Left forelimb (tissue), 1 donor: ENCODE measurements around the gene PRKCD.

ENCODE experiments used
- DNase-seq: peaks from one replicate; pipeline ENCODE4 v3.0.0-alpha.2; 2018; ENCODE audit warnings: low spot score

Gene PRKCD

DNA sequence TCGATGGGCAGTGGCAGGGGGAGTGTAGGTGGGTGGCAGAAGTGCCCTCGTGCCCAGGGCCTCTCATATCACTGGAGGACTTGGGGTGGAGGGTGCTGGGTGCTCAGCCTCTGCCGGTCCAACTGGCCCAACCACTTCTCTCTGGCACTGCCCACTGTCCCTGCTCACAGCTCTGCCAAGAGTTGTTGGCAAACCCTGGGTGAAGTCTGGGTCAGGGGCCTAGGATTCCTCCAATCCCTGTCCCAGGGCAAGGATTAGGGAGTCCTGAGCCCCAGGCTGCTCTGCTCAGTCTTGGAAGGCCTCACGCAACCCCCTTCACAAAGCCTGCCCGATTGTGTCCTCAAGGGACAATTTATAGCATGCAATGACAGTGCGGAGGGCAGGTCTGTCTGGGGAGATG, 5.2 kb upstream of the PRKCD start:
- no peak for DNase-seq

- DNase-seq: no peak
Observed at GRCh38 chr3:53156368-53156834, 4.6 kb upstream of the PRKCD start.

- DNase-seq: no peak
Observed at GRCh38 chr3:53157974-53158580, 2.9 kb upstream of the PRKCD start.

DNA sequence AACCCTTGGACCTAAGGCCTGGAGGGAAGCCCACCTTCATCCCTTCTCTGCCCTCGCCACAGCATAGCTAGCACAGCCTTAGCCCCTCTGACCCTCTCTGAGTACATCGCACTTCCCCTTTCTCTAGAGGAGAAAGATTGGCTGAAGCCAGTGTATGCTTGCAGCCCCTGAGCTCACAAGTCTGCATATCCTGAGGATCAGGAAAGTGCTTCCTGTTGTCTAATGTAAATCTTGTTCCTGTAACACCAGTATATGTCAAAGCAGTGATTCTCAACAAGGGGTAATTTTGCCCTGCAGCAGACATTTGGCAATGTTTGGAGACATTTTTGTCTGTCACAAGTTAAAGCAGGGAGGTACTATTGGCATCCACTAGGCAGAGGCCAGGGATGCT, 2.2 kb upstream of the PRKCD start:
- DNase-seq: no peak

GRCh38 chr3:53159156-53160060, 1.6 kb upstream of the PRKCD start:
- no peak for DNase-seq

DNA sequence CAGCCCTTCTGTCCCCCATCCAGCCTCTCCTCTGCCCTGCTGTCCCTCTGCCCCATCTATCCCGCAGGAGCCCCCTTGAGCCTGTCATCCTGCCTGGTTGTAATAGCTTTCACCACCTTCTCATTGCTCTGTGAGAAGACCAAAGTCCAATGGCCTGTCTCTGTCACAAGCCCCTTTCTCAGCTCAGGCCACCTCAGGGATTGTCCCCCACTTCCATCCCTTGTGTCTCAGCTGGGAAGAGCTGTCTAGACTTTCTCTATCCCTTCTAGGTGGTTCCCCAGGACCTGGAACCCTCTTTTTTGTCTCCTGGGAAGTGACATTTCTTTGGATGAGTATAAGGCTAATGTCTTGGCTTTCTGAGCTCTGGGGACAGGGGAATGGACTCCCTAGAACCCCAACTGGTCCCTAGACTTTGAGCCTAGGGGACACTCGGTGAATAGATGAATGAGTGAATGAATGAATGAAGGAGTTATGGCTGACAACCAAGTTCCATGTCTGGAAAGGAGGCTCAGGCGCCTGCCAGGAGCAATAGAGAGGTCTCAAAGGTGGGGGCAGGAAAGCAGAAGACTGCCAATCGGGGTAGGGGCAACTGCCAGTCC, 849 bp upstream of the PRKCD start:
- no peak for DNase-seq

- DNase-seq: no peak
Observed at GRCh38 chr3:53161450-53161819, 426 bp downstream of the PRKCD start.

- DNase-seq: no peak
Observed at GRCh38 chr3:53161820-53162671, 1.0 kb downstream of the PRKCD start.

DNA sequence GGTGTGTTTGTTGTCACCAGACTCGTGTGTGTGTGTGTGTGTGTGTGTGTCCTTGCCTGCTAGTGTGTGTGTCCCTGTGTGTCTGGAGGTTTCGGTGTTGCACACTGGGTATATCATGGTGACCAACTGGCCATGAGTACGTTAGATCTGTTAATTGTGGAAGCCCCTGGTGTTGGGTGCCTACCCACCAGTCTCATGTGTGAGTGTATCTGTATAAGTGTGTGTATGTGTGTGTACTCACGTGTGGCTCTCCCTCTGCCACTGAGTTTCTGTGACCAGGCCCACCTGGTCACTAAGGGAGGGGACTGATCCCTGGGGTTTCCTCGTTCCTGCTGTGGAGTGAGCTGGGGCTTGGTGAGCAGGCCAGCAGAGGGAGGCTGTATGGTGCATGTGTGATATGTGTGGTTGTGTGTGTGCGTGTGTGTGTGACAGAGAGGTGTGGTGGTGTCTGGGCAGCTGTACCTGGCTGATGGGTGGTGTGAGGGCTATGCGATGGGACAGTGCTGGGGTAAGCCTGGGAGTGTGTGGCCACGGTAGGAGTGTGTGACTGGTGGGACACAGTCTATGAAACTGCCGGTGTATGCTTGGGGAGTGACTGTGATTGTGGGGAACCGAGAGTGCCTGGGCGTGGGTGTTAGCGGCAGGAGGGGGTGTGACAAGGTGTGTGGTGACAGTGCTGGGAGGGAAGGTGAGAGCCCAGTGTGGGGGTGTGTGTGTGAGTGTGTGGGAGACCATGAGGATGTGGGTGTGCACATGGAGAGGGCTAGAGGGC, 1.8 kb downstream of the PRKCD start:
- no peak for DNase-seq

- DNase-seq: no peak
Observed at GRCh38 chr3:53163444-53164387, 2.7 kb downstream of the PRKCD start.

GRCh38 chr3:53164911-53165310, 3.9 kb downstream of the PRKCD start:
- no peak for DNase-seq

- no peak for DNase-seq
Observed at GRCh38 chr3:53166206-53166605, 5.2 kb downstream of the PRKCD start.

DNA sequence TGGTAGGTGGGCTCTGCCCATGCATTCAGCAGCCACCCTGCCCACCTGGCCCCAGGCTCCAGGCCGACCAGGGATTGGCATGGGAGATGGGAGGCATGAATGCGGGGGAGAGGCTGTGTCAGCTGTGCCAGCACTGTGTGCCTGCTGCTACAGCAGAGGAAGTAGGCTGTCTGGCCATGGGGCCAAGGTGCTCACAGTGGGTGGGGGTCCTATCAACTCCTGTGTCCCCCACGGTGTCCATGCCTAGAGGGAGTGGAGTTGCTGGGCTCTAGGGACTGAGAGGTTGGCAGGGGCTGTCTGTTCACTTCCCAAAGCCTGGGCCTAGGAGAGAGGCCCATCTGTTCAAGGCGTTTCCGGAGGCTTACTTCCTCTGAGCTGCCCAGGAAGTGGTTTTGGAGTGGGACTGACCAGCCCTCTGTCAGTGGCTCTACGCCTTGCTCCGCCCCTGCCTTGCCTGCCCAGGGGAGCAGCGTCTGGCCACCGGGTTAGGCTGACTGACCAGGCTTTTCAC, 5.8 kb downstream of the PRKCD start:
- no peak for DNase-seq

DNA sequence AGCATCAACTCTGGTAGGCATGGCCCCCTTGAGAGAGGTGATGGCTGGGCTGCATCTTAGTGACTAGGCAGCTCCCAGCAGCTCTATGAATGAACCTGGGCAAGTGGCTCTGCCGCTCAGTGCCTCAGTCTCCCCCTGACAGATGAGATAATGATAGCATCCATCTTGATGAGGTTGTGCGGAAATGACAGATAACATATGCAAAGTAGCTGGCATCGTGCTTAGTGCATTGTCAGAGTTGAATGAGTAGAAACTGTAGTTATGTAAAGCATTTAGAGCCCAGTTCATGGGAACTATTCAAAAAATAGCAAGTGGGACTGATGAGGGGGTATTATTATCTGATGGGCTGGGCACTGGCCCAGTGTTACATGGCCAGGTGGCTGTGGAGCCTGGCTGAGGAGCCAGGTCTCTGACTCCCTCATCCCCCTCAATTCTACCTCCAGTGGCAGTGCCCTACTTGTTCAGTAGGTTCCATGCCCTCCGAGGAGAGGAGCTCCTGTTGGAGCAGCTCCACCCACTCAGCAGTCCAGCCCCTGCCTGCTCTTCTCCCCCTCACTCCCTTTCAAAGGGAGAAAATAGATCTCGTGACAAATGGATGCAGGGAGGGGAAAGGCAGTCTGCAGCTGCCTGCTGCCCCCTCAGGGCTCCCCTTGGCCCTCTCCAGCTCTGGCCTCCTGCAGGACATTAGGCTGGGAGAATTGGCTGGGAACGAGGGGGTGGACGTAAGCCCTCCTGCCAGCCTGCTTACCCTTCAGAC, 6.6 kb downstream of the PRKCD start:
- no peak for DNase-seq

DNA sequence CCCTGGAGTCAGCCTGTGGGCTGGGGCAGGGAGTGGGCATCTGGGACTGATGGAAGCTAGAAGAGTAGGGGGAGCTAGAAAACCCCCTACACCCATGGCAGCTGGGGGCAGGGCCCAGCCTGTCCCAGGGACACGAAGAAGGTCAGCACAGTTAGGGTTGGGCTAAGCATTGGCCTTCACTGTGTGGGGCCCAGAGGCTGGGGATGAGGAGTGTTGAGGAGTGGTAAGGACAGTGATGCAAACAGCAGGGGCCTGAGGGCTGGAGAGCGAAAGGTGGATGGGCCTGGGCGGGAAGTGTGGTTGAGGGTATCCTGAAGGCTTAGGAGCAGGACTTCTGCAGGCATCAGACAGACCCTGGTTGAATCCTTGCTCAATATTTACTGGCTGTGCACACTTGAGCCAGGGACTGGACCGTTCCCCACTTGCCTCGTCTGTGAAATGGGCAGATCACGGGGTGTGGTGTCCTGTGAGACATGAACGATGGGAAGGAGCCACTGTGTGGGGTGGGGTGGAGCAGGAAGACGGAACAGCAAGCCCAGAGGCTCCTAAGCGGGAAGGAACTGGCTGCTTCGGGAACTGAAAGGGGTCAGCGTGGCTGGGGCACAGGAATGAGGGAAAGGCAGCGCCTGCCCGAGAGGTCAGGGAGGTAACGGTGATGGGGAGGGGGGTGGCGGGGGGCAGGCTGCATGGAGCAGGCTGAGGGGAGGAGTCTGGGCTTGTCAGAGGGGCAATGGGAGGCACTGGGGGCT, 7.3 kb downstream of the PRKCD start:
- DNase-seq: no peak

DNA sequence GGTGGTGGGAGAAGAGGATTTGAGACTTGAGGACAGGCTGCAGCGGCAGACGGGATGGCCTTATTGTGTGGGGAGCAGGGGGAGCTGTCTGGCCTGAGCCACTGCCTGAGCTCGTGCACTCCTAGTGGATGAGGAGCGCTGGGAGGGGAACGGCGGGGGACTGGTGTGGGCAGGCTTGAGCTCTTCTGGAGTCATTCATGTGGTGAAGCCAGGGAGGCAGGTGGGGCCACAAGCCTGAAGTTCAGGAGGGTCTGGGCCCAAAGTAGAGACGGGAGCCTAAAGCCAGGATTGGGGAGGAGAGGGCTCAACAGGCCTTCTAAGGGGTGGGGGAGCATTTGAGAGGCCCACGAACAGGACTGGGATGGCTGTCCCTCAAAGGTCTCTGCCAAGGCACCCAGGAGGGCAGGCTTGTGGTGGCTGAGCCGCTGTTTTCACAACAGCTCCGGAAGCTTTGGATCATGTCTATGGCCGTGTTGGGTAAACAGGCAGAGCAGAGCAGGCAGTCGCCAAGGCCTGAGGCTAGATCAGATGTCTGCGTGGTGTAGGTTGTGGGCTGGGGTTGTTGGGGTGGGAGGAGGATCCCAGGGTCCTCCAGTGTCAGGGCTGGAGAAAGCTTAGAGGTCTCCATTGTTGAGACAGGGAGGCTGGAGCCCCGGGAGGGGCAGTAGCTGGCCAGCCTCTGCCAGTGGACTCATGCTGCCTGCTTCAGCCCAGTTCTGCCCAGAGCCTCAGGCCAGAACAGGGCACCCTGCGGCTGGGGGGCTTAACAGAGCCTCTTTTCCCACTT, 8.2 kb downstream of the PRKCD start:
- no peak for DNase-seq

DNA sequence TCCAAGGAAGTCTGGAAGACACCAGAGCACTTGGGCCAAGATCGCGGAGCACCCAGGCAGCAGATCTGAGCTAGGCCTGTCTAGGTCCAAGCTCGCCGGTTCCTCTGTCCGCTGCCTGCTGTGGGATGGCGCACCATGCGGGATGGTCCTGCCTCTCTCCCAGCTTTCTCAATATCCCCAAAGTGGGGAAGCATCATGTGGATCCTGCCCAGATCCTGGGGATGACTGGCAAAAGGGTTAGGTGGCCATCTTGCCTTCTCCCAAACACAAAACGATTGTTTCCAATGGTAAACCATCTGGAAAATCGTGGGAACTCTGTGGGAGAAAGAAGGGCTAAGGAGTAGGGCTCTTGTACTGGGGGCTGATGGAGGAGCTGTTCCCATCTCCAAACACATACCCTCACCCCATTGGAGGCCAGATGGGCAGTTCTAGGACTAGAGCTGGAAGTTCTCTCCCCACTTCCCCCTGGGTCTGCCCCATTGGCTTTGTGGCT, 8.9 kb downstream of the PRKCD start:
- DNase-seq: no peak
